GM19324 (cell line): ENCODE results near the gene CEP112.
"Not testable (repeated sequence)": the region's sequence is repeated elsewhere in the genome, so short reads cannot be mapped to it uniquely, and the experiment has no call there.

Source experiments
- ATAC-seq: cut with Tn5 transposase; IDR thresholded peaks from one replicate; pipeline ENCODE4 v1.9.1; 2021; ENCODE audit warnings: mild to moderate bottlenecking, moderate library complexity; ENCODE audit not compliant: unreplicated experiment, low FRiP score

The CEP112 gene

DNA sequence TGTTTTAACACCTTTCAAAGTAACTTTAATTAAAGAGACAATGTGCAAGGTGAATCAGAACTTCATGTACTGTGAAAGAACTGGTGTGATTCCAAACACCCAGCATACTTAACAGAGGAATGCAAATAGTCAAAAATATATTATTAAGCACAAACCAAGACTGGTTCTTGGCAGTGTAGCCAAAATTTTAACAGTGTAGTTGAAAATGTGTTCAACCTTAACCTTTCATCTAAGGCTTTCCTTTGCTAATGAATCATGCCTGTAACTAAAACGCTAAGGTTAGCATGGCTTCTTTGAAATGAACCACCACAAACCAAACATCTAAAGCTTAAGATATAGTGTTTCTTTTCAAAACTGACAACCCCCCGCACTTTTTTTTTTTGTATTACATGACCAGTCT is 484.2 kb downstream of the CEP112 start:
- ATAC-seq = no peak

DNA sequence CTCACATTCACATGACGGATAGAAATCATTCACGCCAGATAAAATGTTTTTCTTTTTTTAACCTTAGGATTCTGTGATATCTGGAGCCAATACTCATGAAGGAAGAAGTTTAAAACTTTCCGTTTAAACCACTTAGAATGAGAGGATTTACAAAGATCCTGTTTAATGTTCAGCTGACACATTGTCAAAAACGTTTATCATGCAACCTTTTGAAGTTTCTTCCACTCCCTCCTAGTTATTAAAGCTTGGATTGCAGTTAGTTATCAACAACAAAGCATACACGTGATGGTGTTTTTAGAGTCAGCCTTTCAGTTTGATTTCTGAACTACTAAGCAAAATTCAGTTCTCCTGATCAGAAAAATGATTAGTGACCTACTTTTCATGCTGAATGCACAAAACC is 487.2 kb downstream of the CEP112 start:
- ATAC-seq = no peak

DNA sequence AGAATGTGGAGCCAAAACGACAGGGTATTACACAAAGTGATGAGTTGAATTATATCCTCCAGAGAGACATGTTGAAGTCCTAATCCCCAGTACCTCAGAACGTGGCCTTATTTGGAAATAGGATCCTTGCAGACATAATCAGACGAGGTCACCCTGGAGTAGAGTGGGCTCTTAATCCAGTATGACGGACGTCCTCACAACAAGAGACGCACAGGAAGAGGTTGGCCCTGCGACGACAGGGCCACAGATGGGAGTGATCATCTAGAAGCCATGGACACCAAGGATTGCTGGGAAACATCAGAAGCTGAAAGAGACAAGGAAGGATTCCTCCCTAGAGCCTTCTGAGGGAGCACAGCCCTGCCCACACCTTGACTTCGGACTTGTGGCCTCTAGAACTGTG is 488.0 kb downstream of the CEP112 start:
- no peak for ATAC-seq

DNA sequence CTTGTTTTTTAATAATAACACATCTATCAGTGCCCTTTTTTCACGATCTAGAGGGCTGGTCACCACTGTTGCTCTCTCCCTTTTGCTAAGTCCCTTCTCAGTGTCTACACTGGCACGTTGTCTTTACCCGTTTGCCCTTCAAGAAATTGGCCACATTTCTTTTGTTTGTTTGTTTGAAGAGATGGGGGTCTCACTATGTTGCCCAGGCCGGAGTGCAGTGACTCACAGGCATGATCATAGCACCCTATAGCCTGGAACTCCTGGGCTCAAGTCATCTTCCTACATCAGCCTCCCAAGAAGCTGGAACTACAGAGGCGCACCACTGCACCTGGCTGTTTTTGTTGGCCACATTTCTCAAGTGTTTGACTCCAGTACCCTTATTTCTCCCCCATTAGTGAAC is 492.5 kb downstream of the CEP112 start:
- ATAC-seq = no peak

DNA sequence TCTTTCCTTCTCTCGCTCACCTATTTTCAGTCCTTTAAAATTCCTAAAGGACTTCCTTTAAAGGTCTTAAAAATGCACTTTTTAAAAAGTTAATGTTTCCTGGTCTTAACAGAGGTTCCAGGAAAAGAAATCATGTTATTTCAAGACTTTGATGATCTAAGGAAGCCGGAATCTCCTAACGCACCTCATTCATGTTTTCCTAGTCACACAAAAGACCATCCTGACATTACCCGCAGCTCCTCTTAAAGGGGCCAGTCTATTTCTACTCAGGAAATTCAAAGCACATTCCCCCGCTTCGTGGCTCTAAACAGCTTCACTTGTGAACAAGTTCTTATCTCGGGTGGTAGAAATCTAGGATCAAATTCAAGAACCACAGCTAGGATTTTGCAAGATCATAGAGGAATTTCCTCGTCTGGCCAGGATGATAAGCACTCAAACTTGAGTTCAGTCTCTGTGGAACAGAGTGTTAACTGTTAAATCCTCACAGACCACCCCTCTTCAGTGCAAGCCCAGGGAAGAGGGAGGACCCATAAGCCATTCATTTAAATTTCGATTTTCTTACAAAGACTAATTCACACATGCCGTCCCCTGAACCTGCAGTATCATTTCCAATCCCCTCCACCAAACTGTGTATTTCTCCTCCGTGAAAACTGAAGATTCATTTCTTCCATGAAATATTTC is 493.4 kb downstream of the CEP112 start:
- no peak for ATAC-seq

DNA sequence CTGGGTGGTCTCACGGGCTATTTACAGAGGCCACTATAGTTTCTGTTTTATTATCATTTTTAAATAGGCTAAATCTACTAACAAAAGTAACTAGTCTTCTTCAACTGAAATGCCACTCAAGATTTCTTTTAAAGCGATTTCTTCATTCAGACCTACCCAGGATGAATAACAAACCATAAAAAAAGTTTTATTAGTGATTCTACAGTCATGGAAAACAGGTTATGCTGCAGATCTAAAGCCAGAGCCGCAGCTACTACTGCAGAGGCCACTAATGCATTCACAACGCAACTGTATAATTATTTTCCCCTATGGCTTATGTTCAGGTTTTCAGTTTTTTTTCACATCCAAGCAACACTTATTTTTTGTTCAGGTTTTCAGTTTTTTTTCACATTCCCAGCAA is 494.3 kb downstream of the CEP112 start:
- ATAC-seq = no peak

DNA sequence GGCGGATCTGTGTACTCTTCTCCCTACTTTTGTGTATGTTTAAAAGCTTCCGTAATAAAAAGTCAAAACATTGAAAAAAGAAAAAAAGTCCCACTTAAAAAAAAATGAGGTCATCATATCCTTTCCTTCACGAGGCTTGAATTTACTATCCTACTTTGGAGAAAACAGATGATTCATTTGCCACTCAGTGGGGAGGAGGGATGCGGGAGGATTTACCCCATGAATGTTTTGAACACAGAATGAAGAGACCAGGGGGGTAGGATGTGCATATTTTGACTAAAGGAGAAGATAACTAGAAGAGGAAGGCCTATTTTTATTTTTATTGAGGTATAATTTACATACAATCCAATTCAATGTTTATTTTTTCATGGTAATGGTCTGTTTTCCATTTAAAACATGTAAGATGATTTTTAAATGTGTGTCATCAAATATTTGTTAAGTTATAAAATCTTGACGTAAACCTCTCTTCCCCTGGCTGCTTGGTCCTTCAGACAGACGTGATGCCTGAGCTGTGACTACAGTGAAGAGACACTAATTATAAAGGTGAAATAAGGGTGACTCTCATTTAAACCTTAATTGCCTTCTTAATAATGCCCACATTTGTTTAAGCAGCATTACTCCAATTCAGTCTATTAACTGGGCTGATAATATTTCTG is 495.1 kb downstream of the CEP112 start:
- ATAC-seq = no peak

DNA sequence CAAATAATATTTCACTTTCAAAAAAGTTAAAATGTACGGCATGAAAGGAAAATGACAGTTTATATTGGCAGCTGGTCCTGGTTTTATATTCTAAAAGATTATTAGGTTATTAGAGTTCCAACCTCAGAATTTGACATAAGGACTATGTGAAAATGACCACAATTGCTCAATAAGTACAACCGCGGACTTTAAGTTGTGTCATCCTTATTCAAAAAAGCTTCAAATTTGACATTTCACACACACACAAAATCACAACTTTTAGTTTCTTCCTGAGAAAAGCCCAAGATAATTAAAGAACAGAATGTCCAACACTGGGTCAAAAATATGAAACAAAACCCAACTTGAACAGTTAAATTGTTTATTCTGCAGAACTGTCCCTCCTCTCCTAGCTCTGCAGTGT is 497.3 kb downstream of the CEP112 start:
- ATAC-seq = no peak

DNA sequence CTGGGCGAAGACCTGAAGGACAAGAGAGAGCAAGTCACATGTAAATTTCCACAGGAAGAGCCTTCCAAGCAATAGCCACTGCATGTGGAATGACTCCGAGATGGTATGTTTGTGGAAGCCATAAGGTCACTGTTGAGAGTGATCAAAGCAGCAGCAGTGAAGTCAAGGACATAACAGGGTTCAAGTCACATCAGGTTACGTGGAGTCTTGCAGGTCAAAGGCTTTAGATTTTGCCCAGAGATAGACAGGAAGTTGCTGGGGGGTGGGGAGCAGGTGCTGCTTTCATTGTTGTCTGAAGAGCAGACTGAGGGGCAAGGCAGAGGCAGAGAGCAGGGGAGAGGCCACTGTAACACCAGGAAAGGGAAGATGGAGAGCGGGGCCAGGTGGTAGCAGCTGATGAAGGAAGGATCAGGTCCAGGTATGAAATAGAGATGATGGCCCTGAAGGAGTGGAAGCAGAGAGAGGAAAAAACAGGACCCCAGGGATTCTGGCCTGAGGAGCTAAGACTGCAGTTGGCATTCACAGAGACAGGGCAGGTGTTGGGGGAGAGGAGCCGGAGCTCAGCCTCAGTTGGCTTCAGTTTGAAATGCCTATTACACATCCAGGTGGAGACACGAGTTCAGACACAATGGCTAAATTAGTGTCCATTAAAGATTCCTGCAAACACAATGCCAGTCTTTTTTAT is 501.2 kb downstream of the CEP112 start:
- no peak for ATAC-seq

DNA sequence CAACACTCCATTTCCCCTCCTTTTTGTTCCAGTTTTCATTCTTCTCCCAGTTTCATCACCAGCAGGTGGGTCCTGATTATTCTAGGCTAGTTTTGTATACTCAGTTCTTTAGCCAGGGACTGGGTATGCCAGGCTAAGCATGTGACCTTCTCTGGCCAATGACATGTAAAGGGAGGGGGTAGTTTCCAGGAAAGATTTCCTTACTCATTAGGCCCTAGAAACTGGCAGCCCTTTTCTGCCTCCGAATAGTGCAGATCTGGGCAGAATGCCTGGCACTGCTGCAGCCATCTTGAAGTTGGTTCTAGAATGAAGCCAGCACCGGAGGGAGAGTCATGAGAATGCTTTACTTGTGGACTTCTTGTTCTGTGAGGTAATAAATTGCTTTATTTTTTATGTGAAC is 503.6 kb downstream of the CEP112 start:
- ATAC-seq = no peak

DNA sequence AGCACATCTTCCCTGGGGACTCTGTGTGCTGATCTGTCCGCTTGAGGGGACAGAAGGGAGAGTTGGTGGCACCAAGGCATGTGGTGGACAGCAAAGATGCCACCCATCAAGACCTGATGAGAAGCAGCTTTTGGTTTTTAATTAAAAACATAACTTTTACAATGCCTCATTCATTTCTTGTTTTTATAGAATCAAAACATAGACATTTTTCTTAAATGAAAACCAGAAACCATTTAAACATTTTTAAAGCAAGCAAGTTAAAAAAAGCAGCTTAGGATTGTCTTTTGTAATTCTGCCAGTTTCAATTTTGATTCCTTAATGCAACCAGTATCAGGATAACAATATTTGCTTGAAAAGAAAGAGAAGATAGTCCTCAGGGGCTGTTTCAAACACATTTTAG is 506.8 kb downstream of the CEP112 start:
- ATAC-seq = no peak

DNA sequence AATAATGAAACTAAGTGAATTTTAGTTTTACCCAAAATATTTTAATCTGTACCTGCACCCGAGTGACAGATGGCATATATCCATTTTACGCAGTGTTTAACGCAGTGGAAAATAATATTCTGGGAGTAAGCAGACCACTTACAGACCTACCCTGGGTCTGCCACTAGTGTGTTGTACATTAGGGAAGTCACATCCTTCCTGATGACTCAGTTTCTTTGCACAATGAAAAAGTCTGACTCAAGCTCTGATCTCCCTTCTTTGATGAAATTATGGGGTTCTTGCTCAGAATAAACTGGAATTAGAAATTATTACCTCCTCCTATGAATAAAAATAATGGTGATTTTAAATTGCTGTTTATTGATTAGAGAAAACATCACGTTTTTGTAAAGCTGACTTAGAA is 507.3 kb downstream of the CEP112 start:
- no peak for ATAC-seq

DNA sequence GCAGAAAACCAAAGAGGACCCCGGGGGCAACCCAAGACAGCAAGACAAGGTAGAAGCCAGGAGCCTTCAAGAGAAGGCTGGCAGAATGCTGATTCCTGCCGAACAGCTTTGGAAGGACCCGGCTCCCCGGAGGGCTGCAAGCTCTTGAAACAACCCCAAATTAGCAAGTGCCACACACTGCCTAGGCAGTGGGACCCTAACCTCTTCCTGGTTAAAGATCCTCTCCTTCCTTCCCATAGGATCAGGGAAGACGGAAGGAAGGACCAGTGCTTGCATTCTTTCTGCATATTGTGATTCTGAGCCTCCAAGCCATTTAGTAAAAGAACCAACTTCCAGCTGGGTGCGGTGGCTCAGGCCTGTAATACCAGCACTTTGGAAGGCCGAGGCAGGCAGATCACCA is 508.5 kb downstream of the CEP112 start:
- no peak for ATAC-seq

DNA sequence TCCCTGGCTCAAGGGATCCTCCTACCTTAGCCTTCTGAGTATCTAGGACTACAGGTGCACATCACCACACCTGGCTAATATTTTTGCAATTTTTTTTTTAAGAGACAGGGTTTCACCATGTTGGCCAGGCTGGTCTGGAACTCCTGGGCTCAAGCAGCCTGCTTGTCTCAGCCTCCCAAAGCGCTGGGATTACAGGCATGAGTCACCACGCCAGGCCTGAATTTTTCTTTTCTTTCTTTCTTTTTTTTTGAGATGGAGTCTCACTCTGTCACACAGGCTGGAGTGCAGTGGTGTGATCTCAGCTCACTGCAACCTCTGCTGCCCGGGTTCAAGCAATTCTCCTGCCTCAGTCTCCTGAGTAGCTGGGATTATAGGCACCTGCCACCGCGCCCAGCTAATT is 510.2 kb downstream of the CEP112 start:
- not testable (repeated sequence) for ATAC-seq

DNA sequence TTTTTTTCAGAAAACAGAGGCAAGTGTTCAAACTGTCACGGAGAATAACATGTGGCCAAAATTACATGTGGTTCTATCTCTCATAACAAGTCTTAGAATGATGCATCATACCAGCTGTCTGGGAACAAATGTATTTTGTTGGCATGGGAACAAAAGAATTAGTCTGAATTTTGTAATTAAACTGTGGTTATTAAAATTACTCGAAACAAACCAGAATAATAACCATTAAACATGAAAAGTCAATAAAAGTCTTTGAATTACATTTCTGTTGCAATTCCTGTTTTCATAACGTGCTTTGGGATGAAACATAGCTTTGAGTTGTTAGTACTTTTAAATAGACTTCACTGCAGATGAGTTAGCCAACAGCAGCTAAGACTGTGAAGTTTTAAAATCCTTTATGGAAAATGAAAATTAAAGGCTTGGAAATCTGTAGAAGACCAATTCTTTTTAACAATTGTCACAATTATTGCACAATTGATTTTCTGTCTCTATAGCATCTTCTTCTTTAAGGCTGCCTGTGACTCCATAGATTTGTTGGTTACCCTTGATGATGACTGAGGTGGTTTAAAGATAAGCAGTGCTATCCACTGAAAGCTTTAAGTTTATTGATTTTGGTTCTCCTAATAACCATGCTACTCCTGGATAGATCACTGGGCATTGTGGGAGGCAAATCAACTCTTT is 512.6 kb downstream of the CEP112 start:
- no peak for ATAC-seq

DNA sequence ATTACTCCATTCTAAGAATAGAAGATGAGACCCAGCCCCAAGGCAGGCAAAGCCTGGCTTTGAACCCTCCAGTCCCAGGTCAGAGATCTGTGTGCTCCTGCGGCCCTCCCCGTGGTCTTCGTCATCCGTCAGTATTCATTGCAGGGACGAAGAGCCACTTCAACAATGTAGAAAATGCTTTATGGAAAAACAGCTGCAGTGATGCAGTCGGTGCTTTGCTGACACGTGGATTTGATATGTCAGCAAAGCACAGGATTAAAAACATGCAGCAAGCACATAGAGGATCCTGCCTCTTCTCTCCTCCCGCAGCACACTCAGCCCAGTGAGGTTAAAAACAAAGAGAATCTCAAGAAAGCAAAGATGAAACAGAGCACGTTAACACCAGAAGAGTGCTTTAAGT is 513.4 kb downstream of the CEP112 start:
- no peak for ATAC-seq

DNA sequence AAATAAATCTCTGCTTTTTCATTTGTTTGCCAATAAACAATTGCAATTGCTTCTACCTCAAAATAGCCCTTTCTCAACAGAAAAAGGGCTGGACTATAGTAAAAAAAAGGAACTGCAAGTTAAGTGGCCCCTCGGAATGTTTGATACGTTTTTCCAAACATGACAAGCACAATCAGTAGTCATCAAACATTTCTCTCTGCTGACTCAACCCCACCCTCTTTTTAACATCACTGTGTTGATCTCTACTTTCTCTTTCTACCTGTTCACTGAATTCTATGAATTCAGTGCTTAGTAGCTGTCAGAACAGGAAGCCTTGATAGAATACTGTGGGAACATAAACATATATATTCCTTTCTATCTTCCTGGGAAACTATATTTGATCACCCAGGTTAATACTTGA is 514.0 kb downstream of the CEP112 start:
- no peak for ATAC-seq

DNA sequence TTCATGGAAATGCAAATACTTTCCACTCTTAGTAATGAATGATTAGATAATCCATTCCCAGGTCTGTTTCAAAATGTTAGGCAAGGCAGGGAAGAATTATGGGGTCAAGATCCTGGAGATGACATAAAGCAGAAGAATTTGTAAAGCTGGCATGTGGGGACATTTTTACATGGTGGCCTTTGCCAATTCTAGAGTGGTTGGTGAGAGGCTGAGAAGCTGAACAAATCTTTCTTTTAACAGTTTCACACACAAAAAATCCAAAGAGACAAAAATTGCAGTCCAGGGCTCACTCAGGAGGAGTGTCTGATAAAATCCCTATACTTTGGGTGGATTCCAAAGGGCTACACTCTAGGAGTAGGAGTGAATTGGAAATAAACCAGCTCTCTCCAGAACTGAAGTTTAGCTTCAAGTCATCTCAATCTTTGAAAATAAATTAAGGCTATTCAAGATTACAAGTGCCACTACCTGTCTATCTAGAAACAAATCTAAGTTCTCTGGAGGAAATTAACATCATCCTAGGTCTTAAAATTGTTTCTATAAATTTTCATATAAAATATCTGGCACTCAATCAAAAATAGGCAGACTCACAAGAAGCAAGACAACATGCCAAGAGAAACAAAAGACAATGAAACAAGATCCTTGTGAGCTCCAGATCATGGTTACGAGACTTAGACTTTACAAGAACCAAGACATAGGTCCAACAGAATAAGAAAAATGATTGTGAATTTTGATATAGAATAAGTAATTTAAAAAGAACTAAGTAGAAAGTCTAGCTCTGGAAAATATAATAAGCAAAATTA is 517.5 kb downstream of the CEP112 start:
- no peak for ATAC-seq

DNA sequence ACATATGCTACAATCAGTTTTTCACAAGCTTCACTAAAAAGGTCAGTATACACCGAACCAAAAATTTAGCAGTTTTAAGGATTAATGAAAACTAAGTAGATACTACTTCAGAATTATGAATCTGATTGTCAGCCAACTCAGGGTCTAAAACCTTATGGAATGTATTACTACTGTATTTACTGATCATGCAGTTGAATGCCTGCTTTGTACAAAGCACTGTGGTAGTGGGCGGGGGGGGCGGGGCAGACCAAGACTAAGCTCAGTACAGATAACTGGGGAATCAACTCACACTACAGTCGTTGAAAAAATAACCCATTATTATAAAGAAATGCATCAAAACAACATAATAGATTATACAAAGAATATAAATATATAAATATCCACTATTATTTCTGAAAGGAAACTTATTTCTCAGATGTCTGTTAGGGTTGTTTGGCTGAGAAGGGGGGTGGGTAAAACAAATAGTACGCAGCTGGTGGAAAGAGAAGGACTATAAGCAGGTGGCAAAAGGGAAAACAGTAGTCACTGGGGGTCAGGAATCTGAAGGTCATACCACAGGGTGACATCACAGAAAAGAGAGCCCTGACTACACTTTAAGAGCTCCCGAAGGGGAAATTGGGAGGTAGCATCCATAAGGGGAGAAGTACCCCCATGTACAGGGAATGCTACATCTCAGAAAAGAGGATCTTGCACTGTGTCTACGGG is 521.1 kb downstream of the CEP112 start:
- no peak for ATAC-seq

DNA sequence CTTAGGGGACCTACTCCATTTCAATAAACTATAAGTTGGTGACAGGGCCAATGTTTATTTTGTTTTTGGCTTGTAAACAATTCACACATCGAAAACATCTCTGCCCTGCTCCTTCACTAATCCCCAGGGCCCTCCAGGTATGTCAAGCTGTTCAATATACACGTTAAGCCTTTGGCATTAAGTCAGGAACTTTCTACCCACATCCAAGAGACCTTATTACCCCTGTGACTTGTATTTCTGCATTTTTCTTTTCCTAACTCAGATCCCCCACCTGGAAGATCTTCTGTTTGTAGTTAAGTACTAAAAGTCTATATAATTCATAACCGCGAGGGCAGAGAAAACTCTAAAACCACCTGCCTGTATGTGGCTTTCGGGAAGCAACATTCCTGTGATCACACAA is 523.7 kb downstream of the CEP112 start:
- no peak for ATAC-seq
